DND-41 (cell line): ENCODE measurements around the gene PRF1.
A peak's percentile ranks its signal among the peaks of the same experiment; 100 is the strongest.

ENCODE experiments used
- ATAC-seq: fragments of 200-7000 bp; cut with Tn5 transposase; 3 replicates; pipeline ENCODE4 v1.9.1; 2021; ENCODE audit warnings: low read depth; ENCODE audit not compliant: insufficient read depth
- DNase-seq: peaks from one replicate; pipeline ENCODE4 v3.0.0-alpha.2; 2020
- H2AFZ ChIP-seq: 2 replicates; pipeline ENCODE4 v1.6.0; 2012; ENCODE audit warnings: low read depth, low read length
- H3K27ac ChIP-seq: 2 replicates; pipeline ENCODE4 v1.5.1; 2012; ENCODE audit warnings: low read length, inconsistent platforms
- H3K27me3 ChIP-seq: fragments of 200-600 bp; sonication (generic); 2 replicates; pipeline ENCODE4 v1.6.0; 2012; ENCODE audit warnings: low read length, mild to moderate bottlenecking, inconsistent platforms; ENCODE audit not compliant: insufficient read depth, poor library complexity
- H3K36me3 ChIP-seq: 2 replicates; pipeline ENCODE4 v1.5.1; 2012; ENCODE audit warnings: low read length, inconsistent platforms; ENCODE audit not compliant: insufficient read depth
- H3K4me1 ChIP-seq: 2 replicates; pipeline ENCODE4 v1.5.1; 2012; ENCODE audit warnings: mild to moderate bottlenecking, low read length; ENCODE audit not compliant: insufficient read depth
- H3K4me2 ChIP-seq: 2 replicates; pipeline ENCODE4 v1.6.0; 2012; ENCODE audit warnings: mild to moderate bottlenecking, moderate library complexity, low read length, inconsistent platforms; ENCODE audit not compliant: insufficient read depth
- H3K4me3 ChIP-seq, 2 experiments: fragments of 200-600 bp in 1 of 2; shearing (Covaris generic) in 1 of 2; 2 replicates each; pipeline ENCODE4 v1.5.1; 2012 to 2016; ENCODE audit warnings: inconsistent platforms in 2 of 2, low read length in 2 of 2, mild to moderate bottlenecking in 2 of 2, low read depth in 1 of 2, moderate library complexity in 1 of 2
- H3K79me2 ChIP-seq: 2 replicates; pipeline ENCODE4 v1.6.0; 2012; ENCODE audit warnings: low read length, inconsistent platforms; ENCODE audit not compliant: insufficient read depth
- H3K9ac ChIP-seq: 2 replicates; pipeline ENCODE4 v1.6.0; 2012; ENCODE audit warnings: low read depth, mild to moderate bottlenecking, inconsistent platforms, low read length, moderate library complexity
- H3K9me3 ChIP-seq: 2 replicates; pipeline ENCODE4 v1.5.1; 2012; ENCODE audit warnings: low read length, moderate library complexity, mild to moderate bottlenecking, inconsistent platforms; ENCODE audit not compliant: insufficient read depth, severe bottlenecking
- H4K20me1 ChIP-seq: 2 replicates; pipeline ENCODE4 v1.6.0; 2012; ENCODE audit warnings: low read length; ENCODE audit not compliant: insufficient read depth
- CTCF ChIP-seq: IDR thresholded peaks from 2 replicates; pipeline ENCODE4 v1.5.1; 2012; ENCODE audit warnings: borderline replicate concordance, low read length, moderate library complexity, mild to moderate bottlenecking; ENCODE audit not compliant: poor library complexity, severe bottlenecking; ENCODE audit errors: extremely low read depth
- EZH2 ChIP-seq: IDR thresholded peaks from 3 replicates; pipeline ENCODE4 v1.6.1; 2012; ENCODE audit warnings: borderline replicate concordance, low read depth, mild to moderate bottlenecking, moderate library complexity, low read length, inconsistent platforms; ENCODE audit not compliant: severe bottlenecking

Gene PRF1

DNA sequence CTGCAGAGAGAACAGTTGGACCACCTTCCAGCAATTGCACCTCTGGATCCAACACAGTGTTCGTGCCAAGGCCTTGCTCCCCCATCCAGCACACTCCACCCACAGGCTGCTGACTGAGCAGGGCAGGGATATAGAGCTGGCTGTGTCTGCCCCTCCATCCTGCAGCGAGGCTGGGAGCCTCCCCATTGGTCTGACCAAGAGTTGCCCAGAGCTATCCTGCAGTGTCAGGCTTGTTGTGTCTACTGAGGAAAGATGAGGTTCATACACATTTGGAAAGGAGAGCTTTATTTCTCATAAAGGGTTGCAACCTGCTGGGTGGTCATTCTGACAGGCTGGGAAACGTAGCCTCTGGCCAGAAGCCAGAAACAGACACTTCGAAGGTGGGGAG lies 27.1 kb downstream of the PRF1 start:
- Histone ChIP-seq H3K9ac (no peak overlapping the region; the same call in 1 of the 2 replicates), H3K4me1 (peaks cover 53% of the 10 kb centered on the region), H3K27me3 (no peaks in the 10 kb centered on the region), H3K36me3 (no peaks in the 10 kb centered on the region), H2AFZ (no peak overlapping the region), H3K9me3 (no peaks in the 10 kb centered on the region), H3K27ac (peak overlapping the region; percentile 96), H3K4me3 (no peak overlapping the region), H3K4me2 (peak overlapping the region; percentile 57; the same call in 1 of the 2 replicates), H4K20me1 (no peaks in the 10 kb centered on the region), H3K79me2 (no peaks in the 10 kb centered on the region)
- ATAC-seq = no peak
- TF ChIP-seq EZH2 = no peak
- no peak for DNase-seq

GRCh38 chr10:70573599-70574506 lies 28.7 kb downstream of the PRF1 start:
- Histone ChIP-seq H4K20me1 (no peaks in the 10 kb centered on the region), H3K79me2 (no peaks in the 10 kb centered on the region), H3K4me3 (no peak overlapping the region), H3K27me3 (no peaks in the 10 kb centered on the region), H3K9ac (no peak overlapping the region), H3K9me3 (no peaks in the 10 kb centered on the region), H3K4me1 (peaks cover 49% of the 10 kb centered on the region), H3K36me3 (no peaks in the 10 kb centered on the region), H3K4me2 (no peak overlapping the region), H3K27ac (no peak overlapping the region), H2AFZ (no peak overlapping the region)
- TF ChIP-seq EZH2 = no peak
- TF ChIP-seq CTCF = no peak
- DNase-seq (no peak), ATAC-seq (no peak)

- Histone ChIP-seq H3K9me3 (no peaks in the 10 kb centered on the region), H3K4me3 (no peak overlapping the region), H3K36me3 (peaks cover 2% of the 10 kb centered on the region; the same call in 1 of the 2 replicates), H3K27ac (no peak overlapping the region), H3K9ac (no peak overlapping the region), H3K79me2 (no peaks in the 10 kb centered on the region), H3K4me1 (peaks cover 34% of the 10 kb centered on the region), H3K27me3 (no peaks in the 10 kb centered on the region), H2AFZ (no peak overlapping the region), H4K20me1 (no peaks in the 10 kb centered on the region), H3K4me2 (no peak overlapping the region)
- no peak for TF ChIP-seq CTCF
- no peak for TF ChIP-seq EZH2
- no peak for DNase-seq
- no peak for ATAC-seq
Observed at GRCh38 chr10:70571636-70572439, 30.7 kb downstream of the PRF1 start.

DNA sequence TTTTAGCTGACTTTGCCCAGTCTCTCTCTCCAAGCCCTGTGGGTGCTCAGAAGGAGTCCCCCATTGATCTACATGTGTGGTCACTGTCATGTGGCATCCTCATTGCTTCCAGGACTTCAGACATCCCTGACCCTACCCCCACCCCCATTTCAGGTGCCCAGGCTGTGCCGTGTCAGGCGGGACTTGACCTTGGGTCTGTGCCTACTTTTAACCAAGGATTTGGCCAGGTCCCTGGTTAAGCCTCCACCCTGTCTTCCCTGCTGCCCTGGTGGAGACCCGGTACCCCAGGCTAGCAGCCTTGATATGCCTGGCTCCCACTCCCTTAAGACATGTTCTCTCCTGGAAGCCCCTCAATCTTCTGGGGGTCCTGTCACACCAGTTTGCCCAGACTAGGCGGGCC lies 31.3 kb downstream of the PRF1 start:
- no peak overlapping the region for H3K4me2 ChIP-seq
- peaks cover 28% of the 10 kb centered on the region for H3K4me1 ChIP-seq
- no peak overlapping the region for H3K9ac ChIP-seq
- H3K27ac ChIP-seq = no peak overlapping the region
- no peaks in the 10 kb centered on the region for H4K20me1 ChIP-seq
- DNase-seq = no peak
- TF ChIP-seq EZH2 (no peak), CTCF (no peak)
- no peaks in the 10 kb centered on the region for H3K9me3 ChIP-seq
- H3K27me3 ChIP-seq = no peaks in the 10 kb centered on the region
- ATAC-seq = no peak
- no peak overlapping the region for H3K4me3 ChIP-seq
- H3K79me2 ChIP-seq = no peaks in the 10 kb centered on the region
- H2AFZ ChIP-seq = no peak overlapping the region
- H3K36me3 ChIP-seq = peaks cover 2% of the 10 kb centered on the region; the same call in 1 of the 2 replicates
